ENCODE measurements around the gene FOXO3. TPM values are rescaled to one million over a fixed set of nuclear protein-coding genes. Genes with fewer than 3 reads are reported as not detected.

The FOXO3 gene
- total RNA-seq, 2 donors from 2014 or later: 33.4 to 61.7 TPM

GRCh38 chr6:108556866-108557493, 3.7 kb upstream of the FOXO3 start:
- TF ChIP-seq CTCF (IDR thresholded peaks at IDR 0.05): no peak
- intact Hi-C loops (cut with DNase I): no loop called here
- Histone ChIP-seq H3K9ac (ENCODE audit: low read depth in 2 of 2, low read length in 2 of 2) (peak overlapping the region; percentile 75), H3K27me3 (no peaks in the 10 kb centered on the region), H3K36me3 (no peaks in the 10 kb centered on the region), H3K4me3 (peak overlapping the region; percentile 69), H3K4me1 (no peaks in the 10 kb centered on the region), H3K27ac (peak overlapping the region; percentile 100), H3K9me3 (no peaks in the 10 kb centered on the region)
- DNase-seq: no peak

- intact Hi-C loops (cut with DNase I): no loop called here
- peak; percentile 69 for DNase-seq
- Histone ChIP-seq H3K4me1 (peaks cover 2% of the 10 kb centered on the region), H3K9ac (ENCODE audit: low read depth in 2 of 2, low read length in 2 of 2) (peak overlapping the region; percentile 91 to 98), H3K9me3 (no peaks in the 10 kb centered on the region), H3K27ac (peak overlapping the region; percentile 100), H3K27me3 (no peaks in the 10 kb centered on the region), H3K36me3 (no peaks in the 10 kb centered on the region), H3K4me3 (peak overlapping the region; percentile 69)
- TF ChIP-seq CTCF (IDR thresholded peaks at IDR 0.05): no peak
Observed at GRCh38 chr6:108557494-108558371, 3.0 kb upstream of the FOXO3 start.

GRCh38 chr6:108558372-108559096, 2.2 kb upstream of the FOXO3 start:
- no peaks in the 10 kb centered on the region for H3K9me3 ChIP-seq
- H3K27me3 ChIP-seq: no peaks in the 10 kb centered on the region
- no peaks in the 10 kb centered on the region for H3K36me3 ChIP-seq
- H3K4me1 ChIP-seq: peaks cover 6% of the 10 kb centered on the region
- peak; percentile 98 for DNase-seq
- intact Hi-C loops (cut with DNase I): no loop called here
- H3K9ac ChIP-seq (ENCODE audit: low read depth in 2 of 2, low read length in 2 of 2): peak overlapping the region; percentile 94 to 98
- H3K4me3 ChIP-seq: peak overlapping the region; percentile 69
- TF ChIP-seq CTCF (IDR thresholded peaks at IDR 0.05): no peak
- H3K27ac ChIP-seq: peak overlapping the region; percentile 100

- Histone ChIP-seq H3K4me3 (peak overlapping the region; percentile 79), H3K9ac (ENCODE audit: low read depth in 2 of 2, low read length in 2 of 2) (peak overlapping the region; percentile 94 to 98), H3K9me3 (no peaks in the 10 kb centered on the region), H3K27ac (peak overlapping the region; percentile 100), H3K4me1 (peaks cover 6% of the 10 kb centered on the region), H3K27me3 (no peaks in the 10 kb centered on the region), H3K36me3 (no peaks in the 10 kb centered on the region)
- DNase-seq: peak; percentile 93
- intact Hi-C loops (cut with DNase I): no loop called here
- no peak for TF ChIP-seq CTCF (IDR thresholded peaks at IDR 0.05)
Observed at GRCh38 chr6:108559097-108559883, 1.4 kb upstream of the FOXO3 start.
